Muscle of leg (tissue), 11 donors: ENCODE measurements around the gene ANKS1A. TPM values are rescaled to one million over a fixed set of nuclear protein-coding genes. Genes with fewer than 3 reads are reported as not detected.

Experiments
- DNase-seq: peaks from one replicate; pipeline ENCODE4 v3.0.0; 2013
- H3K27ac ChIP-seq: one replicate; pipeline ENCODE4 v1.5.1; 2013; ENCODE audit warnings: mild to moderate bottlenecking, low read length, control low read depth
- H3K27me3 ChIP-seq: one replicate; pipeline ENCODE4 v1.6.1; 2013; ENCODE audit warnings: low read length; ENCODE audit not compliant: control insufficient read depth, insufficient read depth
- H3K36me3 ChIP-seq: one replicate; pipeline ENCODE4 v1.6.1; 2013; ENCODE audit warnings: low read length; ENCODE audit not compliant: control insufficient read depth, insufficient read depth
- H3K4me1 ChIP-seq: one replicate; pipeline ENCODE4 v1.6.1; 2013; ENCODE audit warnings: low read length; ENCODE audit not compliant: control insufficient read depth, insufficient read depth
- H3K4me3 ChIP-seq: one replicate; pipeline ENCODE4 v1.5.1; 2013; ENCODE audit warnings: low read length, control low read depth
- H3K9me3 ChIP-seq: replicated peaks from 2 replicates; pipeline ENCODE4 v1.6.1; 2013; ENCODE audit warnings: low read depth, low read length; ENCODE audit not compliant: control insufficient read depth
- WGBS: methylation state at CpG from one replicate; pipeline ENCODE4 v1.1.5; 2013; ENCODE audit warnings: missing lambda C conversion rate; ENCODE audit not compliant: insufficient coverage; 5-methylcytosine and 5-hydroxymethylcytosine counted together
- polyA plus RNA-seq, 8 donors: library from polyadenylated mRNA; unstranded; fragments of 120-200 nt; gene quantifications; one replicate each; pipeline versions ENCODE4 v1.2.1 to v1.2.3, GENCODE V29; 2013; ENCODE audit warnings: inconsistent platforms in 1 of 8, low replicate concordance in 1 of 8; ENCODE audit not compliant: insufficient read length in 8 of 8, insufficient read depth in 1 of 8
- total RNA-seq: library from RNA; stranded (reverse); fragments of 120-200 nt; gene quantifications from one replicate; pipeline ENCODE4 v1.2.4, GENCODE V29; 2013

ANKS1A gene
- total and polyA plus RNA-seq, 9 donors: 22.7 to 56.0 (median 39.8) TPM

DNA sequence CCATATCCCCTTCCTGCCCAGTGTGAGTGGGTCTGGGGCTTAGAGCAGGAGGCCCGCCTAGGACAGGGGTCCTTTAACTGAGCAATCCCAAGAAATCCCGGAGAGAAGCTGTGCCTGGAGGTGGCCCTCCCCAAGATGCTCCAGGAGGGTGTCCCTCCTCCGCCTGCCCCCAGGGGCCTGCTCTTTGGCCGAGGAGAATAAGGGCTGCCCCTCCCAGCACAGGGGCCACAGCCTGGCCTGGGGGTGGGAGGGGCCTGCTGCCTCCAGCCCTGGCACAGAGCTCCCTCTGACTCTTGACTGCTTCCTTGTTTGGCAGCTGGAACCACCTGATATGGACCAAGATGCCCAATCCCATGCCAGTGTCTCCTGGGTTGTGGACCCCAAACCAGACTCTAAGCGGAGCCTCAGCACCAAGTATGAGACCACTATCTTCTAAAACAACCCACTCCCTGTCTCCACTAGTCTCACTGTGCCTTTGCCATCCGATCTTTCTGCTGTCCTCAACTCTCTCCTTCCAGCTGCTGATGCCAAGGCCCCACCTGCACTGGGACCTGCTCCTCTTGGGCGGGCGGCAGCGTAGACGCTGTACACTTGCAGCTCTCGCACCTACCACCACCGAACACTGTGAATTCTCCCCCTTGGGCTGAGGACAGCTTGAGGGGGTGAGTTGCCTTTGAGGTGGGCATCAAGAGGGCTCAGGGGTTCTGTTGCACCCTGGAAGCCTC is 197.7 kb downstream of the ANKS1A start:
- 91% methylated on average over 5 of the region's 12 CpGs for WGBS
- no peak overlapping the region for H3K4me3 ChIP-seq
- no peak overlapping the region for H3K27ac ChIP-seq
- no peak for DNase-seq
- peaks cover 15% of the 10 kb centered on the region for H3K4me1 ChIP-seq
- peaks cover 74% of the 10 kb centered on the region for H3K36me3 ChIP-seq
- H3K27me3 ChIP-seq: no peaks in the 10 kb centered on the region
- H3K9me3 ChIP-seq: no peaks in the 10 kb centered on the region

DNA sequence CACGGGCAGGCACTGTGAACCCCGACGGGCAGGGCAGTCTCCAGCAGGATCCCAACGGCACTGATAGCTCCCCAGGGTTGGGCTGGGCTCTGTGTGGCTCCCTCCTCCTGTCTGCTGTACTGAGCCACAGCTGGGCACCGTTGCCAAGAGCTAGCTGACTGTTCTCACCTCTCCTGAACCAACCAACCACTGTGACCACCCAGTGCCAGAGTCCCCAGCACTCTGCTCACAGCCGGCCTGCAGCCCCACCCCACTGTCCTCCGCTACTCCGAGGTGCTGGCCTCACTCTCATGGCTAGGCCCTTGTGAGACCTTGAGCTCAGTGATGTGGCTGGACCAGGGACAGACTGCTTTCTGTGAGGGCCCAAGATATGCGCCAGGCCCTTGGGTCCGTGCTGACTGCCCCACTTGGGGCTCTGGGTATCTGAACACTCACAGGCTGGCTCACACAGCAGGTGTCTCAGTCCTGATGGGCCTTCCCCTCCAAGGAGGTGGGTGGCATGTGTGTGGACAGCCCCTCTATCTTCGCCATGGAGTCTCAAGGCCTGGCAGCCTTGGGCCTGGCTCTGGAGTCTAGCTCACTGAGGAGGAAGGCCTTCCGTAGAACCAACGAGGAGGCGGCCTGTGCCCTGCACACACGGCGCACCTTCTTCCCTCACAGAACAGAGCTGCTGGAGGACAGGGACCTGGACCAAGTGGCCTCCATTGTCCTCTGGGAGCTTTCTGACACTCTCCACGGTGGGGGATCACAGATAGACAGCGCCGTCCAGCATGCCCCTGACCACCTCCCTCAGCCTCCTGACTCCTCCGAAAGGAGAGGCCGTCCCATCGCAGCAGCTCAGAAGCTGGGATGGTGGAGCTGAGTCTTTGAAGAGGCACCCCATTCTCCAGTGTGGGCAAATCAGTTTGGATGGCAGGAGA is 198.6 kb downstream of the ANKS1A start:
- H3K27ac ChIP-seq: no peak overlapping the region

GRCh38 chr6:35088281-35089215 is 199.5 kb downstream of the ANKS1A start:
- Histone ChIP-seq H3K4me3 (no peak overlapping the region), H3K36me3 (peaks cover 58% of the 10 kb centered on the region), H3K9me3 (no peaks in the 10 kb centered on the region), H3K27me3 (no peaks in the 10 kb centered on the region), H3K27ac (no peak overlapping the region), H3K4me1 (peaks cover 18% of the 10 kb centered on the region)
- 63% methylated on average over 13 of the region's 24 CpGs for WGBS
- DNase-seq: no peak

More for the DNA sequence above, 198.6 kb downstream of the ANKS1A start:
- Histone ChIP-seq H3K9me3 (no peaks in the 10 kb centered on the region), H3K27me3 (no peaks in the 10 kb centered on the region), H3K4me1 (peaks cover 14% of the 10 kb centered on the region), H3K4me3 (no peak overlapping the region), H3K36me3 (peaks cover 67% of the 10 kb centered on the region)
- no peak for DNase-seq
- WGBS: 82% methylated on average over 17 of the region's 22 CpGs

DNA sequence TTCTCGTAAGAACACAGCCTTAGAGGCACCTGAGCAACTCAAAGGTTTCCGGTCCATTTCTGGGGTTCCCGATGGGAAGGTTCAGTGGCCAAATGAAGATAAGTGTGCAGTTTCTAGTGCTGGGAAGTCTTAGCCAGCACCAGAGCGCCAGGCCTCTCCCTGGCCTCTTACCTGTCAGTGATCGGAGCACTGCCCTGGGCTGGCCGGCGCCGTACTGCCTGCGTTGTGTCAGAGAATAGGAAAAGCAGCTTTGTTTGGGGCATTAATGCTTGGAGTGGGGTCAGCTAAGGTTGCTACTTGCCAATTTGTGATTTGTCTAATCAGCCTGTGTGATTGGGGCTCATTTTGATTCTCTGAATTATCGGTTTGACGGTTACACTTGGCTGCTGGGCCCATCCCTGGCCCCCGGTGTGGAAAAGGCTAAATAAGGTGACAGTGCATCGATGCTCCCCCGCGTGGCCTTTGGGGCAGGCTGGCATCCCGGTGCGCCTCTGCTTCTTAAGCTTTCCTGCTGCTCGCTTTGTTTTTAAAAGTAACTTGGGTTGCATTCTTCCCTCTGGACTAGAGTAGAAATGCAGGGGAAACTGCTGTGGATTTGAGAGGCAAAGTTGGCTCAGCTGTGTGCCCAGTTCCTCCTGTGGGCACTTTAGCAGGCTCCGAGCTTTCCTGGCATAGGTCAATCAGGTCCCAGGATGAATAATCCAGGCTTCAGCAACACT is 200.3 kb downstream of the ANKS1A start:
- Histone ChIP-seq H3K27ac (no peak overlapping the region), H3K4me1 (peaks cover 21% of the 10 kb centered on the region), H3K36me3 (peaks cover 55% of the 10 kb centered on the region), H3K27me3 (peaks cover 4% of the 10 kb centered on the region), H3K4me3 (no peak overlapping the region), H3K9me3 (no peaks in the 10 kb centered on the region)
- WGBS: 87% methylated on average over 17 of the region's 19 CpGs
- DNase-seq: no peak

DNA sequence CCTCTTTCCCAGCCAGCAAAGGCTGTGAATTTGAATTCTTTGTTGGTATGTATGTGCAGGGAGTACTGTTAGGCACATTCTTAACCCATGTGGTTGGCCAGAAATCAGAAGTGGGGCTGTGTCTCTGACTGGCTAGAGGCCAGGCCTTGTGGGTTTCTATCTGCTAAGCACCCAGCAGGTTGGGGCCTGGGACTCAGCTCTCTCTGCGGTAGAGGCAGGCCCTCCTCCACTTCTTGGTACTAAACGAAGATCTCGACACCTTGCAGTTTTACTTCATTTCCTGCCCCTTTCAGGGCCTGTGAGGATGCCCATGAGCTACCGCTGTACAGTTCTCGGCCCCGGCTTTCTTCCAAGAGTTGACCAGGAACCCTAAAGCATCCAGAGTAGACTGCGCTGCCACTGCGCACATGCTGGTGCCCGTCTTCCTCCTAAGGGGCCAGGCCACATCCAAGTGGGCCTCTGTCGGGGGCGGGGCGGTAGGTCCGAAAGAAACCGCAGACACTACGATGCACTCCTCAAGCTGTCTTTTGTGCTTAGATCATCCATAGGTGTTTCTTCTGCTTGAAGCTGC is 201.0 kb downstream of the ANKS1A start:
- DNase-seq: no peak
- no peaks in the 10 kb centered on the region for H3K9me3 ChIP-seq
- H3K4me1 ChIP-seq: peaks cover 21% of the 10 kb centered on the region
- H3K4me3 ChIP-seq: no peak overlapping the region
- peaks cover 4% of the 10 kb centered on the region for H3K27me3 ChIP-seq
- WGBS: 85% methylated on average over 9 of the region's 15 CpGs
- no peak overlapping the region for H3K27ac ChIP-seq
- peaks cover 49% of the 10 kb centered on the region for H3K36me3 ChIP-seq

DNA sequence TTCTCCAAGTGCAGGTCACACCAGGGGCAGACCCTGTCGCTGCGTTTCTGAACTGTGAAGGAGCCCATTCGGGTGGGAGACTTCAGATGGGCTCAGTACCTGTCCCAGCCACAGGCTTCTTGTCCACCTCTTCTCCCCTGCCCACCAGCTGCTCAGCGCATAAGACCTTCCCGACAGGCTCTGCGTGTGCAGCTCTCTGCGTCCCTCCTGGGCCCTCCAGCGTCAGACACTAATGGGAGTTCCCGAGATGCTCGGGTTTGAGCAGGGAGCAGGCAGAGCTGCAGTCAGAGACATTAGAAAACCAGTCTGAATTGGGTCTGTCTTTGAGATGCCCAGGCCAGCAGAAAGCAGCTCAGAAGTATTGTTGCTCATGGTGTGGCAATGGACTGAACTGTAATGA is 201.7 kb downstream of the ANKS1A start:
- peaks cover 4% of the 10 kb centered on the region for H3K27me3 ChIP-seq
- no peak for DNase-seq
- no peak overlapping the region for H3K4me3 ChIP-seq
- no peaks in the 10 kb centered on the region for H3K9me3 ChIP-seq
- H3K36me3 ChIP-seq: peaks cover 41% of the 10 kb centered on the region
- H3K4me1 ChIP-seq: peaks cover 21% of the 10 kb centered on the region
- 60% methylated on average over 10 of the region's 10 CpGs for WGBS
- no peak overlapping the region for H3K27ac ChIP-seq

DNA sequence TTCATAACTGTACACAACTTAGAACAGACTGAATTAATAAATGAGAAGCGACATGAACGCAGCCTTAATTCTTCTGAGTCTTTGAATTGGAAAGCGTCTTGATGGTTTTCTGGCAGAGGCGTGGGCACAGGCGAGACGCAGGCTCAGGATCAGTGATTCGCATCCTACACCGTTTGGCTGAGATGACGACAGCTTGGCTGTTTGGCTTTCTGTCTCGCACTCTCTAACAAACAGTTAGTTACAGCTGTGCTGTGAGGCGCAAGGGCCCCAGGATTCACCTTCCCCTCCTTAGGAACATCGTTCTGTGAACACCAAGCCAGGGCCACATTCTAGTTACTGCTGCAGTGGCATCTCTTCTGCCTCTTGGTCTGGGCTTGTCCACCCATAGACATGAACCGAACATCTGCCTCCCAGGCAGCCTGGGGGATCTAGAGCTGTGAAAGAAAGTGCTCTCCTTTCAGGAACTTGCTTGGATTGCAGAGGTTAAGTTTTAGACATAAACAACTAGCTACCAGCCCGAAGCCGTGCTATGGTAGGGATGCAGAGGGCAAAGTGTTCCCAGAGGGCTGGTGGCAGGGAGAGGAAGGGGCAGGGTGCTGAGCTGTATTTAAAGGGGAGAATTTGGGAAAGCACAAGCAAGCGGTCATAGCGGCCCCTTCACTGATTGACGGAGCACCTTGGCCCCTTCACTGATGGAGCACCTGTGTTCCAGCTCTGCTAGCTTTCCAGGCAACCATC is 202.5 kb downstream of the ANKS1A start:
- peaks cover 4% of the 10 kb centered on the region for H3K27me3 ChIP-seq
- no peaks in the 10 kb centered on the region for H3K9me3 ChIP-seq
- no peak overlapping the region for H3K4me3 ChIP-seq
- peaks cover 22% of the 10 kb centered on the region for H3K4me1 ChIP-seq
- 50% methylated on average over 15 of the region's 18 CpGs for WGBS
- H3K27ac ChIP-seq: peak overlapping the region; percentile 69
- peaks cover 34% of the 10 kb centered on the region for H3K36me3 ChIP-seq
- peak; percentile 71 for DNase-seq

DNA sequence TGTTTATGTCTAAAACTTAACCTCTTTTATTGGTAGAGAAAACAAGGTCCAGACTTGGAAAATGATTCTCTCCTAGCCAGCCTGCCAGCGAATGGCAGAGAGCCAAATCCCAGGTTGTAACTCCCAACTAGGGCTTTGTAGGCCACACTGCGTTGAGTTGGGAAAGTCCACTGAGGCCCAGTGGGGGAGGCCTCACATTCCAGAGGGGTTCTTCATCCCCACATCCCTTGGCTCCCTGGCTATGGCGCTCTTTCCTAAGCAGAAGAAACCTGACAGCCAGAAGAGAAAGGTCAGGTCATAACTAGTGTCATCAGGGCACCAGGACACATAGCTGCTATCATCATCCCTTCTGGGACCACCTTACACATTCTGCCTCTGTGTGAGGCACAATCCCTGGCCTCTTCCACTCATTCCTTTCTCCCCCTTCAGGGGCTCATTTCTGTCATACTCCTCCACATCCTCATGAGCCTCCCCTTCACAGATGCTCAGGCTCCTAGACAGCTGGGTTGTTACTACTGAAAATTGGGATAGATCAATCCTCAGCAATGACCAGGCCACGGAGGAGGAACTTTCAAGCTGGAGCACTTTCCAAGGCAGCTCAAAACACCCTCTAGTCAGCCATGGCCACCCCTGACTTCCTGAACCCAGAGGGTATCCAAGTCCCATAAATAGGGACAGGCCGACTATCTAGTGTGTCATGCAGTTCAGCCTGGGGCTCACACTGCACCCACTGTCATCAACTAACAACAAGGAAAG is 203.5 kb downstream of the ANKS1A start:
- WGBS: 52% methylated on average over 4 of the region's 5 CpGs
- H3K27ac ChIP-seq: no peak overlapping the region
- H3K36me3 ChIP-seq: peaks cover 23% of the 10 kb centered on the region
- H3K4me3 ChIP-seq: no peak overlapping the region
- peaks cover 23% of the 10 kb centered on the region for H3K4me1 ChIP-seq
- no peaks in the 10 kb centered on the region for H3K9me3 ChIP-seq
- H3K27me3 ChIP-seq: peaks cover 4% of the 10 kb centered on the region
- no peak for DNase-seq
